Sciatic nerve (tissue), 2 donors: ENCODE measurements around the gene NDUFAF5. TPM values are rescaled to one million over a fixed set of nuclear protein-coding genes. Genes with fewer than 3 reads are reported as not detected.

ENCODE experiments used
- ATAC-seq: fragments of 200-7000 bp; cut with Tn5 transposase; one replicate; pipeline ENCODE4 v1.9.1; 2020; ENCODE audit warnings: mild to moderate bottlenecking, moderate library complexity
- DNase-seq: peaks from one replicate; pipeline ENCODE4 v3.0.0-alpha.2; 2020; ENCODE audit warnings: low spot score
- intact Hi-C: fragments of 100-400 bp; cut with DNase I; formaldehyde crosslinking; loops from one replicate; pipeline ENCODE4 v1.14.2; 2022
- total RNA-seq: library from RNA; stranded (reverse); fragmentation: NEBNext Ultra II Directional; extraction: Animal tissue kit (Norgen Biotek cat#: 25700); gene quantifications from one replicate; pipeline ENCODE4 v1.2.1, GENCODE V29; 2021
- donor health status: DM: no; HTN: no; CAD: no.
- donor health status: DM: no; HTN: no; CAD: no.

Gene NDUFAF5
- total RNA-seq, 1 donor from 2014 or later, result 28.2 TPM

DNA sequence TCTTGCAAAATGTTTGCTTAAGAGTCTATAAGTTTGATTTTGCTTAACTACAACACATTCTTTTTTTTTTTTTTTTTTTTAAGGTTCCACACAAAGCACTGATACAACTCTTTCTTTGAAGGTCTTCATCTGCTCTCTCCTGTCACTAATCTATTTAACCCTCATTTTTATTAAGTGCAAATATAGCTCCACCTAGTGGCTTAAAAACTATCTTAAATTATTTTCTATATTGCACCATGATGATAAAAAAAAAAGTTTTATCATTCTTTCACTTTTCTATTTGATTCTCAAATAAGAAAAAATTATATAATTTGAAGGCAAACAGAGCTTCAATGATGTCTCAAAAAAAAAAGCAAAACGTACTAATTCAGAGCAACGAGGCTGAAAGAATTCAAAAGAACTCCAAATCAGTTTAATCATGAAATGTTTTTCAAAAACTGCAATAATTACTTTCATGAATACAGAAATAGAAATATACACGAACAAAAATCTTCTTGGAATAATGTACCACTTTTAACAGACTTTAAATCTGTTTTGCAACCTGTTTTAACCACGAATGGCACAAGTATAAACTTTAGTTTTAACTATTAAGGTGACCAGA, 12.9 kb upstream of the NDUFAF5 start:
- intact Hi-C loops, result no loop called here
- no peak for DNase-seq
- ATAC-seq, result no peak

DNA sequence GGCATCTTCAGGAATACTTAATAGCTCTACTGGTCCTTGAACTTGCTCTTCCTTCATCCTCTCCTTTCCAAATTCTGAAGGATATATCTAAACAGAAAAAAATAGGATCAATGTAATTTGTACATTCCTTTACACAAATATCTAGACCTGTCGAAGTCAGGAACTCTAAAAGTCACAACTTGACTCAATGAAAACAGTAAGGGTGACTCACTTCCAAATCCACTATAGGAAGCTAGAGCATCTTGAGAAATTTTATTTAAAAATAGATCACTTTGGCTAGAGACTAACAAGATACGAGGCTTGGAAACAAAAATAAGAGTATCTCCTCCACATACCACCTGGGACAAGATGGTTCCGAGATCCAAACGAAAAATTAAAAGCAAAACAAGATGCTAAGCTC, 12.3 kb upstream of the NDUFAF5 start:
- ATAC-seq (no peak), DNase-seq (no peak)
- intact Hi-C loops, result no loop called here

DNA sequence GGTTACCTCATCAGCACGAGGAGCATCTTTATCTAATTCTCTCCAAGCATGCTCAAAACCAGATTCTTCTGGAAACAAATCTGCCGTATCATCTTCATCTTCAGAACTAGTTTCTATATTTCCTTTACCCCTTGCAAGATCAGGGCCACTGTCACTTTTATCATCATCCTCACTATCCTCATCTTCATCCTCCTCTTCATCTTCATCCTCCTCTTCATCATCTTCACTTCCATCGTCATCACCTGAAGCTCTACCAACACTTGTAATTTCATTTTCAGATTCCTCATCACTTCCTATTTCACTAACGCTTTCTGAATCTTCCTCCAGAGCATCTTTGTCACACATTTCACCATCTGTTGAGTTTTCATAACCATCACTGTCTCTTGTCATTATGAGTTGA, 9.0 kb upstream of the NDUFAF5 start:
- intact Hi-C loops, result no loop called here
- DNase-seq, result no peak

DNA sequence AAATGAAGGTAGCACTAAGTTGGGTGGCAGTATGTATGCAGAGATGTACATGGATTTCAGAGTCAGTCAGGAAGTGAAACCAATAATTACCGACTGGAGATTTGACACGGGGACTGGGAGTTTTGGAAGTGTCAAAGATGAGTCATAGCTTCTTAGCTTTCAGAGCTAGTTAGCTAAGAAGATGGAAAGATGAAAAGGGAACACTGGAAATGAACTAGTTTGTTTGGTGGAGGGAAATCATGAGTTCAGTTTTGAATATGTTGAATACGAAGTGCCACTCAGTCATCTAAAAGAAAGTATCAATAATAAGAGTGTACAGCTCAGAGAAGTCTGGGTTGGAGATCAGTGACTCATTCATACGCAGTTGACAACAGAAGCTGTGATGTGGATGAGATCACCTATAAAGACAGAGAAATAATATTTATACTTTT, 7.6 kb upstream of the NDUFAF5 start:
- no peak for DNase-seq
- intact Hi-C loops, result no loop called here
- ATAC-seq, result no peak

More for the DNA sequence above, 9.0 kb upstream of the NDUFAF5 start:
- no peak for ATAC-seq

DNA sequence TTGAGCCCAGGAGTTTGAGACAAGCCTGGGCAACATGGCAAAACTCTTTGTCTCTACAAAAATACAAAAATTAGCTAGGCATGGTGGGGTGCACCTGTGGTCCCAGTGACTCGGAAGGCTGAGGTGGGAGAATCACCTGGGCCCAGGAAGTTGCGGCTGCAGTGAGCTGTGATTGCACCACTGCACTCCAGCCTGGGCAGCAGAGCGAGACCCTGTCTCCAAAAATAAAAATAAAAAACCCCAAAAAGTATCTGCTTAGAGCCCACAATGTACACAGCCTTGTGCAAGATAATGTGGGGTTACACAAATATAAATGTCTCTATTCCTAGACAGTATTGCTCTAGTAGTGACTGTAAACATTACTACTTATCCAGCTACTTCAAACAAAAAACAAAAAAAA, 6.0 kb upstream of the NDUFAF5 start:
- intact Hi-C loops, result no loop called here
- no peak for ATAC-seq
- no peak for DNase-seq

DNA sequence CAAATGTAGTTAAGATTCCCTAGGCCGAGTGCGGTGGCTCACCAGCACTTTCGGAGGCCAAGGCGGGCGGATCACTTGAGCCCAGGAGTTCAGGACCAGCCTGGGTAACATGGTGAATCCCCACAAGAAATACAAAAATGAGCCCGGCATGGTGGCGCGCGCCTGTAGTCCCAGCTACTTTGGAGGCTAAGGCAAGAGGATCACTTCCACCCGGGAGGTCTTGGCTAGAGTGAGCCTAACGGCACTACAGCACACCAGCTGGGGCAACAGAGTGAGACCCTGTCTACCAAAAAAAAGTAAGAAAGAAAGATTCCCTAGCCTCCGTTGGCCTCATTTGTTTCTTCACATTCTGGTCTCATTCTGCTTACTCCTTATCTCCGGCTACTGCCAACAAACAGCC, 1.3 kb upstream of the NDUFAF5 start:
- DNase-seq, result no peak
- intact Hi-C loops, result no loop called here
- no peak for ATAC-seq

DNA sequence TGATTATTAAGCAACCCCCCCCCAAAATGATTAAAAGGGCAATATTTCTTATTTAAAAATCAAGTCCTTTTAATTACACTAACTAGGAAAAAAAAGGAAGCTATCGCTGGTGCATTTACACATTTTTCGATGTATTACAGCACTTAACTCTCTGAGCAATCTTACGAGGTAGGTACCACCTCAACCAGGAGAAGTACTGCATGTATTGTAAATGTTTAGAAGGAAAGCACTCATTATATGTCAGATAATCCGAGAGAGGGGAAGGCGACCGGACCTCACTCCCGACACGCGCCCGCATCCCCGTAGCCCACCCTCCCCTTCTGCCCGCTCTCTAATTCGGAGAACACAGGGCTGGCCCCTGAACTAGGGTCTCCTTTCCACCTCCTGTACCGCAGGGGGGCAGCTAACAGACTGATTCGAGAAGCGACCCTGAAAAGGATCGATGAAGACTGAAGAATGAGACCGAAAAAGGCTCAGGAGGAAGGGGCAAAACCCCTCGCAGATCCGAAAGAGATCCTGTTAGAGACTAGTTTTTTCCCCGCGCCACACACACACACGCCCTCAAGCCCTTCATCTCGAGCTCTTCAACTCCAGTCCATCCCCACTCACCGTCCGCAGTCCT, 446 bp upstream of the NDUFAF5 start:
- intact Hi-C loops, result no loop called here
- ATAC-seq, result peak; percentile 51
- DNase-seq, result peak; percentile 55

DNA sequence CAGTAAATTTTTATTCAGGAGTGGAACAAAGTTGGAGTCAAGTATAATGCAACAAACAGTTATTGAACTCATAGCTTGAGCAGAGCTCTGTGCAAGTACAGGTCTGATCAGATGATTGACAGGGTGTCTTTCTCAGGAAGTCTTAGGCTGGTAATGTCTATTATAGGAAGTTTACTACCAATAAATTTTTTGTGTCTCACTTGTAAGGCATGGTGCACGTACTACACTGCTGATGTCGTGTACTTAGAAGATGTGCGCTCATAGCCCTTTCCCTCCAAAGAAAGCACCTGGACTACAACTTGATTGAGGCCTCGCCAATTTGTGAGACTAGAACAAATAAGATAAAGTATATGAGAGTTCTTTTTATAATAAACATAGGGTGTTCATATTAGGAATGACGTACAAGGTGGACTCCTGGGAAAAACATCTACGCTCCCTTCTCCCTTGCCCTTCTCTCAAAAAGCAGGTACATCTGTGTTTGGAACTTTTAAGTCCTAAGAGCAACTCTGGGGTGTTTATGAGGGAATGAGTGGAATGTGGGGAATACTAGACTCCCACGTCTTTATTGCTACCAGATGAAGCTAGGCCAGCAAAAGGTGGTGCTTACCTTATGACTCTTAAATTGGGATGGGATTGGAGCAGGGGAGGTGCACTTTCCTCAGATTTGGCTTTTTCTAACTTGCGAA, 1.5 kb downstream of the NDUFAF5 start:
- ATAC-seq (no peak), DNase-seq (no peak)
- intact Hi-C loops, result no loop called here

DNA sequence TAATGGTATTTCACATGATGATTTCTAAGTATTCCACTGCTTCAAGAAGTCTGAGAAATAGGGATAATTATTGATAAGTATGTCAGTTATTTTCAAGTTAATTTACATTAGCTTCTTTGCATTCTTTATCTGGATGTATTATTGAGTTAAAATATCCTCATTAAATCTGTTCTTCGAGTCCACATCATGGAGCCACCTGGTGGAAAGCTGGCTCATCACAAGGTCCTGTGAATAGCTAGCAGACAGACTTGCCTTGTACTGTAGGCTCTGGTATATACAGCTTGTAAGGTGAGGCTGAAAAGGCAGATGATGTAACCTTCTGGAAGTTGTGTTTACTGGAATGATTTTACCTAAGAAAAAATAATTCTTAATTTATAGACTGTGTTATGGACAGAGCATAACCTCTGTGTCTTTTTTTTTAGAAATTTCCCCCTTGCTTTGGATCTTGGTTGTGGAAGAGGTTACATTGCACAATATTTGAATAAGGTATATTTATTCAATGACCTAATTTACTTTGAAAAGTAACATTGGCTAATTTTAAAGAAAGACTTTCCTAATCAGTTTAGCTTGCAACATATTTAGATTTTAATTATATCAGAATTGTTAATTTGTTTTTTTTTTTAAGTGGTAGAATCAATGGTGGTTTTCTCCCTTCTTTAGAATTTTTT, 3.5 kb downstream of the NDUFAF5 start:
- intact Hi-C loops, result no loop called here
- no peak for ATAC-seq
- peak; percentile 58 for DNase-seq

DNA sequence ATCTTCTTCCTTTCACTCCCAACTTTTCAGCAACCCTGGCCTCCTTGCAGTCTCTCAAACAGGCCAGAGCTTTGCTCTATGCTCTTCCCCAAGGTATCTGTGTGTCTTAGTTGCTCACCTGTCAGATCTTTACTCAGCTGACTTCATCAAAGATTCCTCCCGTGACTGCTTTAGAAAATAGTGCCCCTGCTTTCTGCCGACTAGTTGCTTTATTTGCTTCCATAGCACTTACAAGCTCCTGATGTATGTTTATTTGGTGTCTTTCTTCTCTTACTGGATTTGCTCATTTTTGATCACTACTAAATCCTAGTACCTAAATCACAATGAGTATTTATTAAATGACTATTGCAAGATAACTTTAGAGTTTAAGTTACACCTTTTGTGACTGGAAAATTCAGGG, 5.9 kb downstream of the NDUFAF5 start:
- intact Hi-C loops, result no loop called here
- ATAC-seq (no peak), DNase-seq (no peak)

DNA sequence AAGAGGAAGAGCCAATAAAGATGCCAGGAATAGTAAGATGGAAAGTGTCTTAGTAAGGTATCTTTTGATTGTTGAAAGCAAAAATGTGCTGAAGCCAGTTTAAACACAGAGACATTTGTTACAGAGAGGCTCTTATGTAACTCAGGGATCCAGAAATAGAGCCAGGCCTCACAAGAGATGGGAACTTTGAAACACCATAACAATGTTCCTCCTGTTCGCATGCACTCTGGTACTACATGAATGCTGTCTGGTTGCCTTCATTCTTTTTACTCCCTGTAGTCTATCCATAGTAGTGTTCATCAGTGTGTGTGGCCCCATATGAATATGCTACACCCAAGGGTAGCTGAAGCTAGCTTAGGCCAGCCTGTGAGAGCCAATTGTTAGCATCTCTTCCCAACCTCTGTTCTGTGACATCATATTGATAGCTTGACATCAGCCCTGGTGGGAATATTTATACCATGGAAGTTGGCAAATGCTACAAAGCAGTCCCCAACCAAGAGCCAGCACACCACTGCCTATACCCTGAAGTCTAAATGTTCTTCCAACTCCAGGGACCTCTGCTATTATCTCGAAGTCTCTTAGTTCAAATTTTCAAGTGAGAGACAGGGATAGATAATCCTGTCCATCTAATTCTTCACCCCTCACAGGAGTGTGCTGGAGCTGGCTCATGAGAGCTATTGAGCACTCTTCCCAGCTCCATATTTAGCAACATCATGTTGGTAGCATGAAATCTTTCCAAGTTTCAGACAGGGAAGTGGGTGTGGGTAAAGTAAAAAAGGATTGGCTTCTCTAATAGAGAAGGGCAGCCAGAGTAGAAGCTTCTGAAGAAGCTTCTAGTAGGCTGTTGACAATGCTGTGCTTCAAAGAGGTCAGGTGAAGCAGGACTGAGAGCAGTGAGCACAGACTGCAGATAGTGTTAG, 7.0 kb downstream of the NDUFAF5 start:
- DNase-seq (no peak), ATAC-seq (no peak)
- intact Hi-C loops, result no loop called here

DNA sequence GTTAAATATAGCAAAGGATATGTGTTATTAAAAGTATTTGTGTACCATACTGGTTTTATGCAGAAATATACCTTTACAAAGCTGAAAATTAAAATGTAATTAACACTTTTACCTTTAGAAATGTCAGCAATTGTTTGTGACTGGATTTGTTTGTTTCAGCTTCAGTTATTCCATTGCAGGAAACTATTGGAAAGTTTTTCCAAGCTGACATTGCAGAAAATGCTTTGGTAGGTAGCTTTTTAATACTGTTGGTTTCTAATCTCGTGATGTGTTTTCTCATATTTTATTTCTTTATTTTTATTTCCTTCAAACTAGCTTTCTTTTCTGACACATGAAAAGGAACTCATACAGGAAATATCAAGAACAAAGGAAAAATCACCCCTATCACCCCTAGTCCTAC, 8.2 kb downstream of the NDUFAF5 start:
- intact Hi-C loops, result no loop called here
- no peak for ATAC-seq
- DNase-seq, result no peak

DNA sequence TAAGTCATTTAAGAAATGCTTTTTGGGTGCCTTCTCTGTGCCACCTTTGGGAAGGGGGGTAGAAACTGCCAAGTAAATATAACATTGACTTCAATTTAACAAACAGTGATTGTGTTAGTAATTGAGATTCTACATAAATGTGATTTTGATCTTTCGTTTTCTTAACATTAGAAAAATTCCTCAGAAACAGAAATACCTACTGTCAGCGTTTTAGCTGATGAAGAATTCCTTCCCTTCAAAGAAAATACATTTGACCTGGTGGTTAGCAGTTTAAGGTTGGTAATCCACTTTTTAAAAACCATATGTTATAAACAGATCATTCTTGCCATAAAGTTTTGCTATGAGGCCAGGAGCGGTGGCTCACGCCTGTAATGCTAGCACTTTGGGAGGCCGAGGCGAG, 9.8 kb downstream of the NDUFAF5 start:
- ATAC-seq (no peak), DNase-seq (no peak)
- intact Hi-C loops, result no loop called here

DNA sequence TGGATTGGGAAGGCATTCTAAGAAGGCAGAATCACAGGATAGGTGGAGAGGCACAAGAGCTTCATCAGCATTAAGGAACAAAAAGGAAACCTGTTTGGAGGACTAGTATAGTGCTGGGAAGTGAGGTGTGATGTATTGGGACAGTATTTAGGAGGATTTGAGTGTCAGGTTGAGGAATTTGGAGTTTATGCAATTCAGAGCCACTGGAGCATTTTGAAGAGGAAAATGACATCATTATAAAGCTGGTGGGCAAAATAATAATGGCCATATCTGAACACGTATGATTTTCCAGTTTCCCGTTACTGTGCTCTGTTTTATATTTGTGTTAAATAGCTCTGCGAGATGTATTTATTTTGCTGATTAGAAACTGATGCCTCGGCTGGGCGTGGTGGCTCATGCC, 14.2 kb downstream of the NDUFAF5 start:
- ATAC-seq, result no peak
- intact Hi-C loops, result no loop called here
- DNase-seq, result no peak

DNA sequence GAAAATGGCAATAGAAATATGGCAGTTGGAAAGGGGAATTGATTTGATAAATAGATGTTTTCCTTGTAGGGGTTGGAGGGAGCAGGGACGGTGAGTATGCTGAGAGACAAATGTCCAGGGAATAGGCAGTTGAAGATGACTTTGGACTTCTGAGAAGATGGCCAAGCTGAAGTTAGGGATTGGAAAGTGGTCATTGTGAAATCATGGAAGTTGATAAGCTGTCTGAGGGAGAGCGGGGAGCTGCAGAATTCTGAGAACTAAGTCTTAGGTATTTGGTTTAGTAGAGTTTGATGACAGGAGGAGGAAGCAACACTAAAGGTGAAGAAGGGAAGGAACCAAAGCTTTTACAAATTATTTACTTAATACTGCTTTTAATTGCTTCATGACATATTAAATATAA, 15.1 kb downstream of the NDUFAF5 start:
- intact Hi-C loops, result no loop called here
- peak; percentile 48 for ATAC-seq
- no peak for DNase-seq

DNA sequence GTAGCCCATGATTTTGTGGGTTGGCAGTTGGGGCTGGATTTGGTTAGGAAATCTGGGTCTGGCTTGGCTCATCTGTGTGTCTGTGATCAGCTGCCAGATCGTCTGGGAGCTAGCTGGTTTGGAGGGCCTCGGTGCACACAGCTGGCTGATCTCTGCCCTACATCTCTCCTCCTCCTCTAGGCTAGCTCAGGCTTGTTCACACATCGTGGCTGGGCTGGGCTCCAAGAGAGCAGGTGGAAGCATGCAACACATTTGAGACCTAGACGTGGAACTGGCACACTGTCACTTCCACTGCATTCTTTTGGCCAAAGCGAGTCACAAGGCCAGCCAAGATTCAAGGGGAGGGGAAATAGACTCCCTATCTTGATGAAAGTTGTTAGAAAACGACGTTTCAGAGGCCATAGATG, 15.9 kb downstream of the NDUFAF5 start:
- peak; percentile 95 for ATAC-seq
- peak; percentile 72 for DNase-seq
- intact Hi-C loops, result no loop called here

DNA sequence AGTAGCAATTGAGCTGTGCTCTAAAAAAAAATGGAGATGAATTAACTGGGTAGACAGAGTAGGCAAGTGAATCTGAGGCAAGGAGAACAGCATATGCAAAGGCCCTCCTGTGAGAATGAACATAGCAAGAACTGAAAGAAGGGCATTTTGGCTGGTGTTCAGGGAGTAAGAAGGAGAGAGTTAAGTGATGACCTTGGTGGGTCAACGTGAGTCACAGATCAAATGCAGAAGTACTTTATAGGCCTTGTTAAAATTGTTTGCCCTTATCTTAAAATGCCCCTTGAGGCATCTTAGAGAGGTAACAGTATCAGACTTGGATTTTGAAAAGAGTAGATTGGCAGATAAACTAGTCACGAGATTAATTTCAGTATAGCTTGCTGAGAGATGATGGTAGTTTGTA, 24.5 kb downstream of the NDUFAF5 start:
- no peak for ATAC-seq
- intact Hi-C loops, result no loop called here
- no peak for DNase-seq

DNA sequence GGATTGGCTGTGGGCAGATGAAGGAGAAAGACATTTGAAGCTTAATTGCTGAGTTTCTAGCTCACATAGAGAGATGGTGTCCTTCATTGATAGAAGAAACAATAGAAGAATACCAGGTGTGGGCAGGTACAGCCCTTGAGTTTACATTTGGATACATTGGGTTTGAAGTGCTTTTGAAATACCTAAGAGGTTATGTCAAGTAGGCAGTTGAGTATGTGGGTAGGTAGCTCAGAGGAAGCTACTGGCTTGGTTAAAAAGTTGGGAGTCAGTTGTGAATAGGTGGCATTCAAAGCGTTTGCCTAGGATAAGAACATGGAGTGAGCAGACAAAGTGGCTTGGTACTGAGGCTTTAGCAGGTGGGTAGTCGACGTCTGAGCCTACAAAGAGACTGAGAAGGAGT, 25.0 kb downstream of the NDUFAF5 start:
- ATAC-seq (no peak), DNase-seq (no peak)
- intact Hi-C loops, result no loop called here

DNA sequence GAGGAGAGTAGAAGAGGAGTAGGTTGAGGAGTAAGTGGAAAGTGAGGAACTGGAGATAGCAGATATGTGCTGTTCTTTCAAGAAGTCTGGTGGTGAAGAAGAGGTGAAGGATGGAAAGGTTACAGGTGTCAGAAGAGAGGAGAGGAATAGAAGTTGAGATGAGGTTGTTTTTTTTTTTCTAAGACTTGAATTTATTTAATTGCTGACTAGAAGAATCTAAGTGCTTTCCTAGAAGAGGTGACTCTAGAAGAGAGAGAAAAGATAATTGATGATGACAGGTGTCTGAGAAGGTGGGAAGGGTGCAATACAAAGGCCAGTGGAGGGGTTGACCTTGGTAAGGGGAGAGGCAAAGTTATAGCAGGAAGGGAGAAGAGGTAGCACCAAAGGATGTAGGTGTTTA, 25.6 kb downstream of the NDUFAF5 start:
- intact Hi-C loops, result no loop called here
- DNase-seq (no peak), ATAC-seq (no peak)
